ENCODE measurements around the gene RHEBL1. TPM values are rescaled to one million over a fixed set of nuclear protein-coding genes. Genes with fewer than 3 reads are reported as not detected.

RHEBL1 gene
- total RNA-seq, 2 experiments from 2014 or later: 5.1 to 6.0 TPM

DNA sequence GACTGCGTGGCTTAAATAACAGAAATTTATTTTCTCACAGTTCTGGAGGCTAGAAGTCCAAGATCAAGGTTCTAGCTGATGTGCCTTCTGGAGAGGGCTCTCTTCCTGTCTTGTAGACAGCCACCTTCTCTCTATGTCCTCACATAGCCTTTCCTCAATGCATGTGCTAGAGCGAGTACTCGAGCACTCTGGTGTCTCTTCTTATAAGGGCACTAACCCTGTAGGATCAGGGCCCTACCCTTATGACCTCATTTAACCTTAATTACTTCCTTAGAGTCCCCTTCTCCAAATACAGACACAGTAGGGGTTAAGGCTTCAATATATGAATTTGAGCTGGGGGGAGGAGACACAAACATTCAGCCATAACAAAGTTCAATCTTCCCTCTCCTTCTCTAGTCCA lies 14.7 kb upstream of the RHEBL1 start:
- ATAC-seq (ENCODE audit: poor library complexity): no peak
- no peak overlapping the region for H3K27ac Mint-ChIP-seq
- CTCF ChIA-PET: interaction anchor here (1.3 to 1.6 kb wide), 3 partner anchors 14 to 46 kb away, joined by 4 to 6 read pairs (median 5); no protein-coding TSS in a partner anchor
- no peak overlapping the region for H3K4me3 ChIP-seq (ENCODE audit: low read length)
- POLR2A ChIA-PET: interaction anchor here (1.3 kb wide), 1 partner anchor 104 kb away, joined by 3 read pairs; no protein-coding TSS in a partner anchor
- TF ChIP-seq CTCF (IDR thresholded peaks at IDR 0.05): no peak
- H3K27ac ChIP-seq (ENCODE audit: low read depth in 1 of 2, low read length in 2 of 2): no peak overlapping the region
- H3K4me3 Mint-ChIP-seq: no peak overlapping the region
- H3K4me1 Mint-ChIP-seq (ENCODE audit: low read depth): peaks cover 15% of the 10 kb centered on the region
- H3K4me1 ChIP-seq (ENCODE audit: insufficient read depth, low read length): peaks cover 22% of the 10 kb centered on the region
- no peaks in the 10 kb centered on the region for H3K36me3 ChIP-seq (ENCODE audit: insufficient read depth, low read length)
- intact Hi-C loops (cut with DNase I, micrococcal nuclease): no loop called here
- no peaks in the 10 kb centered on the region for H3K36me3 Mint-ChIP-seq (ENCODE audit: low read depth)
- H3K9me3 Mint-ChIP-seq: no peaks in the 10 kb centered on the region
- H3K9me3 ChIP-seq (ENCODE audit: control insufficient read depth in 1 of 2, insufficient read depth in 1 of 2, low read length in 2 of 2): no peaks in the 10 kb centered on the region
- peaks cover 38% of the 10 kb centered on the region for H3K27me3 Mint-ChIP-seq
- peaks cover 12 to 14% of the 10 kb centered on the region in 2 experiments for H3K27me3 ChIP-seq (ENCODE audit: control insufficient read depth in 1 of 2, insufficient read depth in 2 of 2, low read length in 2 of 2)
- no peak for DNase-seq

- ChIA-PET POLR2A (interaction anchor here (1.4 to 2.0 kb wide), 2 partner anchors 10 to 31 kb away, joined by 3 to 4 read pairs; partner anchors contain the start of gene RHEBL1), CTCF (interaction anchor here (1.5 kb wide), 1 partner anchor 8 kb away, joined by 5 read pairs; no protein-coding TSS in a partner anchor)
- H3K27me3 Mint-ChIP-seq: peaks cover 18% of the 10 kb centered on the region
- H3K4me1 Mint-ChIP-seq (ENCODE audit: low read depth): no peaks in the 10 kb centered on the region
- no peaks in the 10 kb centered on the region for H3K36me3 Mint-ChIP-seq (ENCODE audit: low read depth)
- H3K27ac ChIP-seq (ENCODE audit: low read depth in 1 of 2, low read length in 2 of 2): no peak overlapping the region
- no peaks in the 10 kb centered on the region for H3K9me3 Mint-ChIP-seq
- intact Hi-C loops (cut with DNase I, micrococcal nuclease): no loop called here
- H3K27me3 ChIP-seq (ENCODE audit: control insufficient read depth in 1 of 2, insufficient read depth in 2 of 2, low read length in 2 of 2): peaks cover 0 to 3% of the 10 kb centered on the region in 2 experiments
- no peak overlapping the region for H3K27ac Mint-ChIP-seq
- no peaks in the 10 kb centered on the region for H3K4me1 ChIP-seq (ENCODE audit: insufficient read depth, low read length)
- H3K9me3 ChIP-seq (ENCODE audit: control insufficient read depth in 1 of 2, insufficient read depth in 1 of 2, low read length in 2 of 2): no peaks in the 10 kb centered on the region
- H3K4me3 ChIP-seq (ENCODE audit: low read length): no peak overlapping the region
- H3K36me3 ChIP-seq (ENCODE audit: insufficient read depth, low read length): no peaks in the 10 kb centered on the region
- ATAC-seq (ENCODE audit: poor library complexity): no peak
- TF ChIP-seq CTCF (IDR thresholded peaks at IDR 0.05): no peak
- H3K4me3 Mint-ChIP-seq: no peak overlapping the region
- DNase-seq: no peak
These were observed 10.0 kb upstream of the RHEBL1 start for GRCh38 chr12:49079793-49080192.

- Mint-ChIP-seq H3K4me1 (ENCODE audit: low read depth) (peaks cover 21% of the 10 kb centered on the region), H3K4me3 (no peak overlapping the region), H3K27me3 (peaks cover 3% of the 10 kb centered on the region), H3K36me3 (ENCODE audit: low read depth) (peaks cover 4% of the 10 kb centered on the region), H3K27ac (no peak overlapping the region), H3K9me3 (no peaks in the 10 kb centered on the region)
- no peak for DNase-seq
- ChIA-PET POLR2A (interaction anchor here (1.9 to 2.5 kb wide), 3 partner anchors 12 to 60 kb away, joined by 14 to 30 read pairs (median 28); partner anchors contain the start of genes KMT2D, LMBR1L and TUBA1B), CTCF (interaction anchor here (2.7 kb wide), 1 partner anchor 17 kb away, joined by 19 read pairs; no protein-coding TSS in a partner anchor)
- no peak for ATAC-seq (ENCODE audit: poor library complexity)
- no peaks in the 10 kb centered on the region for H3K9me3 ChIP-seq (ENCODE audit: control insufficient read depth in 1 of 2, insufficient read depth in 1 of 2, low read length in 2 of 2)
- H3K27ac ChIP-seq (ENCODE audit: low read depth in 1 of 2, low read length in 2 of 2): no peak overlapping the region
- H3K27me3 ChIP-seq (ENCODE audit: control insufficient read depth in 1 of 2, insufficient read depth in 2 of 2, low read length in 2 of 2): no peaks in the 10 kb centered on the region
- no peaks in the 10 kb centered on the region for H3K36me3 ChIP-seq (ENCODE audit: insufficient read depth, low read length)
- no peak overlapping the region for H3K4me3 ChIP-seq (ENCODE audit: low read length)
- peaks cover 13% of the 10 kb centered on the region for H3K4me1 ChIP-seq (ENCODE audit: insufficient read depth, low read length)
- intact Hi-C loops (cut with DNase I, micrococcal nuclease): no loop called here
- no peak for TF ChIP-seq CTCF (IDR thresholded peaks at IDR 0.05)
These were observed 1.2 kb upstream of the RHEBL1 start for GRCh38 chr12:49070971-49071370.
